Activated B cell treated with CpG ODN at 0.5 μM for 24 hours (primary cell): ENCODE measurements around the gene MAPK8IP1. TPM values are rescaled to one million over a fixed set of nuclear protein-coding genes. Genes with fewer than 3 reads are reported as not detected.
A peak's percentile ranks its signal among the peaks of the same experiment; 100 is the strongest.
"Not testable (repeated sequence)": the region's sequence is repeated elsewhere in the genome, so short reads cannot be mapped to it uniquely, and the experiment has no call there.

Experiments used
- ATAC-seq: fragments of 200-7000 bp; cut with Tn5 transposase; one replicate; pipeline ENCODE4 v1.10.0; 2021; ENCODE audit warnings: low read depth, mild to moderate bottlenecking, moderate library complexity
- CTCF ChIA-PET: fragments of 350-600 bp; sonication (Branson Sonifier 250); formaldehyde crosslinking; loops from one replicate; lab custom pipeline; 2021; ENCODE audit warnings: antibody characterized with exemption; lab: Charles Lee
- POLR2A ChIA-PET: fragments of 350-600 bp; sonication (Branson Sonifier 250); formaldehyde crosslinking; loops from one replicate; lab custom pipeline; 2021; ENCODE audit warnings: antibody characterized with exemption; lab: Charles Lee
- DNase-seq: peaks from one replicate; pipeline ENCODE4 v3.0.0; 2022
- H3K27ac Mint-ChIP-seq: one replicate; pipeline ENCODE4 v1.8.0; 2020; ENCODE audit warnings: mixed read lengths
- H3K27me3 Mint-ChIP-seq: one replicate; pipeline ENCODE4 v1.8.0; 2021; ENCODE audit warnings: mixed read lengths
- H3K36me3 Mint-ChIP-seq: one replicate; pipeline ENCODE4 v1.8.0; 2021; ENCODE audit warnings: low read depth, mixed read lengths
- H3K4me1 Mint-ChIP-seq: one replicate; pipeline ENCODE4 v1.8.0; 2021; ENCODE audit warnings: mixed read lengths
- H3K4me3 Mint-ChIP-seq: one replicate; pipeline ENCODE4 v1.8.0; 2020; ENCODE audit warnings: mild to moderate bottlenecking, mixed read lengths
- H3K9me3 Mint-ChIP-seq: one replicate; pipeline ENCODE4 v1.8.0; 2020; ENCODE audit warnings: mixed read lengths
- intact Hi-C: fragments of 100-400 bp; cut with micrococcal nuclease; formaldehyde crosslinking; loops from one replicate; pipeline ENCODE4 v1.15.1; 2024
- total RNA-seq: library from RNA; stranded (reverse); gene quantifications from 2 replicates; pipeline ENCODE4 v1.2.3, GENCODE V29; 2022
- TF ChIP-seq, protein P1 (sequence below): fragments of 200-600 bp; IDR thresholded peaks from one replicate; pipeline ENCODE4 v1.8.0; 2022; ENCODE audit warnings: antibody characterized with exemption, mild to moderate bottlenecking

Gene MAPK8IP1
- 1.9 and 3.4 TPM in 2 replicates for total RNA-seq

DNA sequence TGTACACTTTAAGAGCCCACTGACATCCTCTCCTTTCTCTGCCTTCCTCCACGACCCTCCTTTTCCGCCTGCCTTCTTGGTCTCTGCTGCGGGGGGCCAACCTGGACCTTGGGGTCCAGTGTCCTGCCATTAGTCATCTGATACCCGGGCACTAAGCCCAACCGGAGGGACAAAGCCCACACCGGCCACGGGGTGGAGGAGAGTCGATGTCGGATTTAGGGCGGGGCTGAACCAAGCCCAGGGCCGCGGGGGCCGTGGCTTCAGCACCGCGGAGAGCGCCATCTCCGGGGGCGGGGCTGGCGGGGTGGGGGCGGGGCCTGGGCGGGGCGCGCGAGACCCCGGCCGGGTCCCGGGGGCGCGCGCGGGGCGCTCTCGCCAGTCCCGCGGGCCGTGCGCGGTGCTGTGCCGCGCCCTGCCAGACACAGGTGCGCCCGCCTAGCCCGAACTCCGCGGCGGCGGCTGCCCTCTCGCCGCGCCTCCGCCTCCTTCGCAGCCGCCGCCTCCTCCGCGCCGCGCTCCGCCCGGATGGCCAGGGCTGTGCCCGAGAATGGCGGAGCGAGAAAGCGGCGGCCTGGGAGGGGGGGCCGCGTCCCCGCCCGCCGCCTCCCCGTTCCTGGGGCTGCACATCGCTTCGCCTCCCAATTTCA is at the start of gene MAPK8IP1:
Gene MAPK8IP1 (plus strand): TSS at position 378 of the 647 bp plus-strand sequence. CDS start 170 bp downstream, at position 548.
- Mint-ChIP-seq H3K9me3 (no peaks in the 10 kb centered on the region), H3K27me3 (no peaks in the 10 kb centered on the region), H3K4me3 (peak within 1 kb of the TSS; percentile 80), H3K4me1 (peaks cover 10% of the 10 kb centered on the region), H3K36me3 (peaks cover 23% of the 10 kb centered on the region), H3K27ac (no peak within 1 kb of the TSS)
- ATAC-seq, result peak; percentile 88
- intact Hi-C loops, result loop anchor here (1.0 to 5.0 kb wide), 7 partner anchors 14 to 507 kb away; partner anchors contain the start of gene CRY2
- CTCF ChIA-PET, result interaction anchor here (1.9 kb wide), 1 partner anchor 121 kb away, joined by 7 read pairs; no protein-coding TSS in a partner anchor
- peak; percentile 61 for DNase-seq
- TF ChIP-seq, protein P1, sequence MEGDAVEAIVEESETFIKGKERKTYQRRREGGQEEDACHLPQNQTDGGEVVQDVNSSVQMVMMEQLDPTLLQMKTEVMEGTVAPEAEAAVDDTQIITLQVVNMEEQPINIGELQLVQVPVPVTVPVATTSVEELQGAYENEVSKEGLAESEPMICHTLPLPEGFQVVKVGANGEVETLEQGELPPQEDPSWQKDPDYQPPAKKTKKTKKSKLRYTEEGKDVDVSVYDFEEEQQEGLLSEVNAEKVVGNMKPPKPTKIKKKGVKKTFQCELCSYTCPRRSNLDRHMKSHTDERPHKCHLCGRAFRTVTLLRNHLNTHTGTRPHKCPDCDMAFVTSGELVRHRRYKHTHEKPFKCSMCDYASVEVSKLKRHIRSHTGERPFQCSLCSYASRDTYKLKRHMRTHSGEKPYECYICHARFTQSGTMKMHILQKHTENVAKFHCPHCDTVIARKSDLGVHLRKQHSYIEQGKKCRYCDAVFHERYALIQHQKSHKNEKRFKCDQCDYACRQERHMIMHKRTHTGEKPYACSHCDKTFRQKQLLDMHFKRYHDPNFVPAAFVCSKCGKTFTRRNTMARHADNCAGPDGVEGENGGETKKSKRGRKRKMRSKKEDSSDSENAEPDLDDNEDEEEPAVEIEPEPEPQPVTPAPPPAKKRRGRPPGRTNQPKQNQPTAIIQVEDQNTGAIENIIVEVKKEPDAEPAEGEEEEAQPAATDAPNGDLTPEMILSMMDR, result no peak
- POLR2A ChIA-PET, result no interaction called here

DNA sequence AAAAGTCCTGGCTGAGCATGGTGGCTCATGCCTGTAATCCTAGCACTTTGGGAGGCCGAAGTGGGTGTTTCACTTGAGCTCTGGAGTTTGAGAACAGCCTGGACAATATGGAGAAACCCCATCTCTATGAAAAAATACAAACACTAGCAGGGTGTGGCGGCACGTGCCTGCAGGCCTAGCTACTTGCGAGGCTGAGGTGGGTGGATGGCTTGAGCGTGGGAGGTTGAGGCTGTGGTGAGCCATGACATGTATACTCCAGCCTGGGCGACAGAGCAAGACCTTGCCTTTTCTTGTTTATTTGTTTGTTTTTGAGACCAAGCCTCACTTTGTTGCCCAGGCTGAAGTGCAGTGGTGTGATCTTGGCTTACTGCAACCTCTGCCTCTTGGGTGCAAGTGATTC is 46.2 kb upstream of the MAPK8IP1 start:
- H3K27me3 Mint-ChIP-seq, result peaks cover 5% of the 10 kb centered on the region
- no peaks in the 10 kb centered on the region for H3K9me3 Mint-ChIP-seq
- H3K4me3 Mint-ChIP-seq, result no peak overlapping the region
- intact Hi-C loops, result no loop called here
- TF ChIP-seq, protein P1, result no peak
- CTCF ChIA-PET, result interaction anchor here (1.0 kb wide), 1 partner anchor 167 kb away, joined by 5 read pairs; no protein-coding TSS in a partner anchor
- DNase-seq, result no peak
- POLR2A ChIA-PET, result no interaction called here
- no peak overlapping the region for H3K27ac Mint-ChIP-seq
- H3K36me3 Mint-ChIP-seq, result no peaks in the 10 kb centered on the region
- no peak for ATAC-seq
- peaks cover 23% of the 10 kb centered on the region for H3K4me1 Mint-ChIP-seq

DNA sequence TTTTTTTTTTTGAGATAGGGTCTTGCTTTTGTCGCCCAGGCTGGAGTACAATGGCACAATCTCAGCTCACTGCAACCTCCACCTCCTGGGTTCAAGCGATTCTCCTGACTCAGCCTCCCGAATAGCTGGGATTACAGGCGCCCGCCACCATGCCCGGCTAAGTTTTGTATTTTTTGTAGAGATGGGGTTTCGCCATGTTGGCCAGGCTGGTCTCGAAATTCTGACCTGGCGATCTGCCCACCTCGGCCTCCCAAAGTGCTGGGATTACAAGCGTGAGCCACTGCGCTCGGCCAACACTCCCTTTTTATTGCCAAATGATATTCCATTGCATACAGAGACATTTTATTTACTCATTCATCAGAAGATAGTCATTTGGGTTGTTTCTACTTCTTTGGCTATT is 45.2 kb upstream of the MAPK8IP1 start:
- H3K27me3 Mint-ChIP-seq, POLR2A ChIA-PET, H3K36me3 Mint-ChIP-seq, H3K27ac Mint-ChIP-seq, H3K9me3 Mint-ChIP-seq, H3K4me3 Mint-ChIP-seq, ATAC-seq, DNase-seq: not testable (repeated sequence)
- intact Hi-C loops, result loop anchor here (10.0 kb wide), 1 partner anchor 775 kb away; the partner anchor contains the start of genes ATG13 and HARBI1
- H3K4me1 Mint-ChIP-seq, result peaks cover 25% of the 10 kb centered on the region
- CTCF ChIA-PET, result interaction anchor here (0.6 kb wide), 1 partner anchor 56 kb away, joined by 3 read pairs; no protein-coding TSS in a partner anchor

DNA sequence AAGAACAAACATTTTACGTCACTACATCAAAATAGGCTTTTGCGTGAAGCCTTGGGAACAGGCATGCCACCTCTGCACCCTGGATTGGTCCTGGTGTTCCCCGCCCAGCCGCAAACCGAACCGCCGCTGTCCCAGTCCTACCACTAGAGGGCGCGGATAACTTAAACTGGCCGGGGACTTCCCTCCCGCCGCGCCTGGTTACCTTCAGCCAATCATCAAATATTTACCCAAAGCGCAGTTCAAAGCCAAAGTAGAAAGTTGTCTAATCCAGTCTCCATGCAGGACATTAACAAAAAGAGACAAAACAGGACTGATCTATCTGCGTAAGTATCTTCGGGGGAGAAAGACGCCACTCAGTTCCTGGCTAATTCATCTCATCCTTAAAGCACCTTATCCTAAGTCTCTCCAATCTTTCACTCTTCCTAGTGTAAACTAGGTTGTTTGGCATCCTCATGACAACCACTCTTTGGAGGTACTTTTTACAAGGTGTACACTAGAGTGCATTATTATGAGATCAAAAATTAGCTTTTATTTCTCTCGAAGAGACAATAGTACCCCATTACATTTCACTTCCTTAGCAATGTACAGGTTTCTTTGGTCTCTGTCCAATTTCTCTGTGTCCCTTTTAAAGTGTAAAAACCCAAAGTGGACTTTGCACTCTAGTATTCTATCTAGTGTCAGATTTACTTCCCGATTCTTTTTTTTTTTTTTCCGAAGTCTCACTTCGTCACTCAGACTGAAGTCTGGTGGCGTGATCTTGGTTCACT is 42.1 kb upstream of the MAPK8IP1 start:
- H3K36me3 Mint-ChIP-seq, result no peaks in the 10 kb centered on the region
- H3K4me3 Mint-ChIP-seq, result peak overlapping the region; percentile 63
- DNase-seq, result peak; percentile 71
- H3K4me1 Mint-ChIP-seq, result peaks cover 39% of the 10 kb centered on the region
- ChIA-PET CTCF (interaction anchor here (0.7 to 3.4 kb wide), 8 partner anchors 26 to 163 kb away, joined by 3 to 37 read pairs (median 4); partner anchors contain the start of genes PEX16 and SLC35C1), POLR2A (interaction anchor here (0.5 to 1.3 kb wide), 5 partner anchors 38 to 841 kb away, joined by 3 to 7 read pairs (median 6); partner anchors contain the start of gene SLC35C1)
- H3K27ac Mint-ChIP-seq, result peak overlapping the region; percentile 87
- TF ChIP-seq, protein P1, result peak; percentile 85
- no peaks in the 10 kb centered on the region for H3K27me3 Mint-ChIP-seq
- intact Hi-C loops, result loop anchor here (1.0 to 10.0 kb wide), 4 partner anchors 38 to 771 kb away; partner anchors contain the start of genes ATG13, HARBI1 and SLC35C1
- H3K9me3 Mint-ChIP-seq, result no peaks in the 10 kb centered on the region
- ATAC-seq, result peak; percentile 12

DNA sequence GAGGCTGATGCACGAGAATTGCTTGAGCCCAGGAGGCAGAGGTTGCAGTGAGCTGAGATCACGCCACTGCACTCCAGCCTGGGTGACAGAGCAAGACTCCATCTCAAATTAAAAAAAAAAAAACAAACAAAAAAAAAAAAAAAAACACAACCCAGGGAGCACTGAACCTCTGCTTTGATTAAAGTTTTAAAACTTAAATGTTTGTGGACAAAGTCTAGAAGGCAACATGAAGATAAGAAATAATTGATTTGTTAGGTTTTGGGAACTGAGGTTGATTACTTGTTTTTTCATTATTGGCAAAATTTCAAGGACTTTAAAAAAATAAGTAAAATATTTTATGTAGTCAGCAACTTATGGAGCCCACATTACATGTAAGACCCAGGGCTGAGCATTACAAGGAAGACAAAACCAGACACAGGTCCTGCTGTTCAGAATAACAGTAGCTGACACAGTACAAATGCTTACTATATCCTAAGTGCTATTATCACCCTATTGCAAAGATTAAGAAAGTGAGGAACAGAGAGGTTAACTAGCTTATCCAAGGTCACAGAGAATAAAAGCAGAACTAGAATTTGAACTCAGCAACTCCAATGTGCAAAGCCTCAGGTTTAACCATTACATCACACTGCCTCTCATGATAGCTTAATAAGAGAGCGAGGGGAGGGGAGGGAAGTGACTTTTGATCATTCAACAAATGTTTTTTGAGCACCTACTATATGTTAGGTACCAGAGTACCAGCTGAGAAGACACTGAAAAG is 40.5 kb upstream of the MAPK8IP1 start:
- peak overlapping the region; percentile 65 for H3K27ac Mint-ChIP-seq
- peaks cover 2% of the 10 kb centered on the region for H3K36me3 Mint-ChIP-seq
- intact Hi-C loops, result loop anchor here (5.0 to 10.0 kb wide), 2 partner anchors 502 to 770 kb away; partner anchors contain the start of genes ATG13, DGKZ and HARBI1
- ATAC-seq (no peak), DNase-seq (no peak)
- no peaks in the 10 kb centered on the region for H3K9me3 Mint-ChIP-seq
- POLR2A ChIA-PET, result interaction anchor here (0.7 to 2.6 kb wide), 3 partner anchors 27 to 276 kb away, joined by 7 to 20 read pairs (median 8); no protein-coding TSS in a partner anchor
- H3K4me3 Mint-ChIP-seq, result peak overlapping the region; percentile 1
- TF ChIP-seq, protein P1, result no peak
- CTCF ChIA-PET, result interaction anchor here (0.9 kb wide), 1 partner anchor 162 kb away, joined by 5 read pairs; no protein-coding TSS in a partner anchor
- H3K4me1 Mint-ChIP-seq, result peaks cover 49% of the 10 kb centered on the region
- H3K27me3 Mint-ChIP-seq, result no peaks in the 10 kb centered on the region
